Small intestine (tissue), 7 donors: ENCODE results near the gene AUTS2. TPM values are rescaled to one million over a fixed set of nuclear protein-coding genes. Genes with fewer than 3 reads are reported as not detected.

Experiments
- DNase-seq, 2 donors: peaks; one replicate each; pipeline versions ENCODE4 v3.0.0 to v3.0.0-alpha.2; 2013
- FAIRE-seq: peaks from 2 replicates; lab custom pipeline; 2012; peaks lifted over from hg19 to GRCh38; lab: Jason Lieb, UNC
- H3K27ac ChIP-seq, 3 donors: one replicate each; pipeline ENCODE4 v1.5.1; 2013; ENCODE audit warnings: low read length in 2 of 3, mild to moderate bottlenecking in 2 of 3, control low read depth in 1 of 3, inconsistent platforms in 1 of 3, low read depth in 1 of 3, moderate library complexity in 1 of 3
- H3K27me3 ChIP-seq, 3 donors: one replicate each; pipeline ENCODE4 v1.6.1; 2013; ENCODE audit warnings: low read length in 3 of 3, inconsistent platforms in 1 of 3; ENCODE audit not compliant: control insufficient read depth in 3 of 3, insufficient read depth in 3 of 3
- H3K36me3 ChIP-seq, 3 donors: one replicate each; pipeline ENCODE4 v1.6.1; 2013; ENCODE audit warnings: low read length in 3 of 3, inconsistent platforms in 1 of 3, low read depth in 1 of 3, mild to moderate bottlenecking in 1 of 3, moderate library complexity in 1 of 3; ENCODE audit not compliant: control insufficient read depth in 3 of 3, insufficient read depth in 2 of 3
- H3K4me1 ChIP-seq, 3 donors: one replicate each; pipeline ENCODE4 v1.6.1; 2013; ENCODE audit warnings: low read length in 2 of 3, inconsistent platforms in 1 of 3, low read depth in 1 of 3, mild to moderate bottlenecking in 1 of 3, moderate library complexity in 1 of 3; ENCODE audit not compliant: control insufficient read depth in 3 of 3, insufficient read depth in 2 of 3
- H3K4me3 ChIP-seq, 3 donors: one replicate each; pipeline ENCODE4 v1.5.1; 2013; ENCODE audit warnings: low read length in 3 of 3, control low read depth in 1 of 3, inconsistent platforms in 1 of 3, low read depth in 1 of 3, mild to moderate bottlenecking in 1 of 3, moderate library complexity in 1 of 3
- H3K9me3 ChIP-seq, 2 donors: one replicate each; pipeline ENCODE4 v1.6.1; 2013; ENCODE audit warnings: low read depth in 1 of 2, low read length in 1 of 2; ENCODE audit not compliant: control insufficient read depth in 2 of 2, insufficient read depth in 1 of 2
- WGBS, 3 donors: extraction: QIAGEN DNeasy Blood & Tissue Kit; methylation state at CpG; one replicate each; pipeline ENCODE4 v1.1.7; 2013; 5-methylcytosine and 5-hydroxymethylcytosine counted together
- polyA plus RNA-seq, 4 donors: library from polyadenylated mRNA; stranded (reverse) in 3 of 4; unstranded in 1 of 4; fragments of 200-250 nt in 3 of 4; fragments of 120-200 nt in 1 of 4; gene quantifications; one replicate each; pipeline versions ENCODE4 v1.2.1 to v1.2.3, GENCODE V29; 2013
- donor health status: healthy with polysubstance abuse.
- donor health status: control.
- donor health status: control.
- donor health status: Bipolar disorder and iron deficiency.
- donor health status: healthy.

Gene AUTS2
- polyA plus RNA-seq, 4 donors: 4.9 to 43.5 (median 13.6) TPM

DNA sequence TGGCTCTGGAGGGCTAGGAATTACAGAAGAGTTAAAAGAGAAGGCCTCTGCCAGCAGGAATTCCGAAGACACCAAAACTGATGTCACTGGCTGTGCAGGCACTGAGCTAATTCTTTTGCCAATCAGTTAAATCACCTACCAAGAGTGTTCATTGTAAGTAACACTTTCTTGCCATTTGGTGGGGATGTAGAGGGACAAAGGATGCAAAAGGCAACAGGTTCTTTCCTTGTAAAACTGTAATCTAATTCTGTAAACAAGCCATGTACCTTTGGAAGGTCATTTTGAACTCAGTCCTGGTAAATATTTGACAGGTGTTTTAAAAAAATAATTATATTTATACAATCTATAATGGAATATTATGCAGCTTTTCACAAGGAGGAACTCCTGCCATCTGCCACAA is 438.4 kb downstream of the AUTS2 start:
- no peak overlapping the region for H3K27ac ChIP-seq
- no peak for FAIRE-seq
- WGBS, 3 donors: 52 to 67% (median 58%) methylated on average over 1 of the region's 1 CpG
- H3K9me3 ChIP-seq: no peaks in the 10 kb centered on the region
- H3K27me3 ChIP-seq: no peaks in the 10 kb centered on the region
- DNase-seq: no peak
- H3K36me3 ChIP-seq: no peaks in the 10 kb centered on the region
- no peak overlapping the region for H3K4me3 ChIP-seq
- H3K4me1 ChIP-seq: peaks cover 0 to 3% (median 0%) of the 10 kb centered on the region in 3 donors

DNA sequence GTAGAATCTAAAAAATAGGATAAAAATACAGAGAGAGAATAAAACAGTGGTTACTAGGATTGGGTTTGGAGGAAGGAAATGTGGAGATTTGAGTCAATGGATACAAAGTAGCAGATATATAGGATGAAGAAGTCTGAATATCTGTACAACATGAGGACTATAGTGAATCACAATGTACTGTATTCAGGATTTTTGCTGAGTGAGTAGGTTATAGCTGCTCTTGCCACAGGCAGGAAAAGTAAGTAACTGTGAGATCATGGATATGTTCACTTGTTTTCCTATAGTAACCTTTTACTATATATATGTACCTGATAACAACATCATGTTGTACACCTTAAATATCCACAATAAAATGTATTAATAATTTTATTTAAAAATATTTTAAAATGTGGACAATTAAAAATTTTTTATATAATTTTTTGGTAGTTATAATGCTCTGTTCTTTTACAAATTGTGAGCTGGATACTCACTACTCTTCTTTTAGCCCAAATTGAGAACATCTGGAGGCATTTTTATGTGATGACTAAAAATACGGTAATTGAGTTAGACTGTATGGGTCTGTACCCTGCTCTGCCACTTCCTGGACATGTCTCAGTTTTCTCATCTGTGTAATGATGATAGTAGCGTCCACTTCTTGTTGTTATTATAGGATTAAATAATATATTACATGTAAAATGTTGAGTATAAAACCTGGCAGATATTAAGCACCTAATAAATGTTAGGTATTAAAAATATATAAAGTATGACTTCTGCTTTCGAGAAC is 439.1 kb downstream of the AUTS2 start:
- H3K4me1 ChIP-seq: peaks cover 0 to 3% (median 0%) of the 10 kb centered on the region in 3 donors
- no peak for FAIRE-seq
- DNase-seq: no peak
- WGBS, 3 donors: 84 to 92% (median 91%) methylated on average over 3 of the region's 3 CpGs
- H3K27ac ChIP-seq: no peak overlapping the region
- no peaks in the 10 kb centered on the region for H3K27me3 ChIP-seq
- no peaks in the 10 kb centered on the region for H3K9me3 ChIP-seq
- H3K4me3 ChIP-seq: no peak overlapping the region
- H3K36me3 ChIP-seq: no peaks in the 10 kb centered on the region

DNA sequence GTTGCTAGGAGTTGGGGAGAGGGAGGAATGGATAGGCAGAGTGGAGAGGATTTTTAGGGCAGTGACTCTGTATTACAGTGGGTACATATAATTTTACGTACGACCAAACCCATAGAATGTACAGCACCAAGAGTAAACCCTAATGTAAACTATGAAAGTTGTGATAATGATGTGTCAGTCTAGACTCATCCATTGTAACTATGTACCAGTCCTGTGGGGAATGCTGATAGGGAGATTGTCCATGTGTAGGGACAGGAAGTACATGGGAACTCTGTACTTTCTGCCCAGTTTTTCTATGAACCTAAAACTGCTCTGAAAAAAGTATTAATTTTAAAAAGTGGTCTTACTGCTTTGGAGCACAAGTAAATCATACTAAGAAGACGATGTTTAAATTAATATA is 441.8 kb downstream of the AUTS2 start:
- H3K27me3 ChIP-seq: no peaks in the 10 kb centered on the region
- no peaks in the 10 kb centered on the region for H3K9me3 ChIP-seq
- no peak overlapping the region for H3K27ac ChIP-seq
- H3K36me3 ChIP-seq: no peaks in the 10 kb centered on the region
- FAIRE-seq (no peak), DNase-seq (no peak)
- 91 to 93% (median 91%) methylated on average over 3 of the region's 3 CpGs for WGBS, 3 donors
- H3K4me3 ChIP-seq: no peak overlapping the region
- H3K4me1 ChIP-seq: peaks cover 0 to 21% (median 4%) of the 10 kb centered on the region in 3 donors

DNA sequence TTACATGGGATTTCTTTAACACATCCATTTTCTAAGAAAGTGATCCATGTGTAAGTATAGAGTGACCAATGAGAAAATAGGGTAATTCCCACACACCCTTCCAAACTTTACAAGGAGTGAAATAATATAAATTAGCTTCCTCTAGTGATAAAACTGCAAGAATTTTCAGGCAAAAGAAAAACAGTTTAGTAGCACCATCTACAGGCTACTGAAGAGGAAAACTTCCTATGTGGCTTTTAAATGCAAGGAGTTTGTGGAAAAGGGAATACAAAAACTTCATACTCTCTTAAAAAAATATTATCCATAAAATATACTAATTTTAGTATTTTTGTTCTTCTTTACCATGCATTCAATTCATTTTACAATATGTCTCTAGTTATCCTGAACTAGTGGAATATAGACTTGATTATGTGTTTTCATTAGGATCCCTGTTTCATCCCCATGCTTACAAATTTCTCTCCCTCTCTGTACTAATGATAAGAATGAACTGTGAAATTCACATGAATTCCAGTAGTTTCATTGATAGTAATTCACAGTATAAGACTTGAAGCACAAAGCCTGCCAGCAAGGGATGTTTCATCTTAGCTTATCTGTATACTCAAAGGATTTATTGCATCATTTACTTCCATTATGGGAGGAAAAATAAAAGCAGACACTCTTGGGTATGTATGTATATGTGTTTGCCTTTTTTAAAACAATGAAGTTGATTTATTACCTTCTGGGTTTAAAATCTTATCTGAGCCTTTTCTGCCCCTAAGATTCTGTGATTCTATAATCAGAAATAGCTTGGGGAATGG is 442.9 kb downstream of the AUTS2 start:
- H3K4me3 ChIP-seq: no peak overlapping the region
- no peaks in the 10 kb centered on the region for H3K36me3 ChIP-seq
- DNase-seq (peak; percentile 22 to 36), FAIRE-seq (peak; percentile 59)
- H3K27ac ChIP-seq: no peak overlapping the region
- no peaks in the 10 kb centered on the region for H3K27me3 ChIP-seq
- H3K9me3 ChIP-seq: no peaks in the 10 kb centered on the region
- peaks cover 0 to 21% (median 4%) of the 10 kb centered on the region in 3 donors for H3K4me1 ChIP-seq

DNA sequence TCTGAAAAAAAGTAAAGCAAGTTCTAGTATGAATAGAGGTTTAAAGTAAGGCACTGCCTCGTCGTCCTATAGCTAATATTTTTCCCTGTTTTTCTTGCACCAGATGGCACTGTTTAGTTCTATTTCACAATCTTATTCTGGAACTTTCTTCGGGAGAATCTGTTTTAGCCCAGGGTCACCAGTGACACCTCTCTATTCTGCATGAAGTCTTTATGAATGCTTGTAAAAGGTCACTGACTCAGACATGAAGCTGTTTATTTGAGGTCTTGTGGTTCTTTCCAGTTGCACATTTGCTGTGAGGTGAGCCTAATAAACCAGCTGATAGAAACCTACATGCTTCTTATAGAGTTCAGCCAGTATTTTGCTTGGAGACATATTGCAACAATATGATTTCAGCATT is 444.3 kb downstream of the AUTS2 start:
- no peak overlapping the region for H3K4me3 ChIP-seq
- H3K27me3 ChIP-seq: no peaks in the 10 kb centered on the region
- WGBS, 3 donors: 12 to 35% (median 28%) methylated on average over 3 of the region's 3 CpGs
- H3K4me1 ChIP-seq: peaks cover 0 to 26% (median 4%) of the 10 kb centered on the region in 3 donors
- H3K27ac ChIP-seq: peak overlapping the region in 1 of 3 donors; percentile 26
- peak; percentile 29 to 70 for DNase-seq
- FAIRE-seq: no peak
- H3K36me3 ChIP-seq: no peaks in the 10 kb centered on the region
- H3K9me3 ChIP-seq: no peaks in the 10 kb centered on the region

DNA sequence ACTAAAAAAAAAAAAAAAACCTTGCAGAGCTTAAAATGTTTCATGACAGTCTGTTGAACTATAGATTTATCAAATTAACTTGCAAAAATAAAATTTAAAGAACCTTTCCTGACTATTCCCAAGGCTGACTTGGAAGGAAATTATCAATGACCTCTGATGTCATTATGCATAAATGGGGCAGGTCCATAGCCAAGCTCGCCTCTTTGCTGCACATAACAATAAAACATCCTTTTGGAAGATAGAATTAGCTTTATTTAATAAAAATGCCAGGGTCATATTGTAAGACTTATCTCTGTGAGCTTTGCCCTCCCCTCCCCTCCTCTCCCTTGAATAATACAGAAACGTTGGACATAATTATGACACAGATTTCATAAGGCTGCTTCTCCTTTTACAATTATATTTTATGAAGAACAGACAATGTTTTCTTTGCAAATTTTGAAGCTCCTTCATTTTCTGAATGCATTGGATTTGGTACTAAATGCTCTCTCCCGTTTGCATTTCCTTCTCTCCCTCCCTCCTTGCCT is 444.8 kb downstream of the AUTS2 start:
- peak in 1 of 2 donors; percentile 41 for DNase-seq
- Histone ChIP-seq H3K27ac (peak overlapping the region in 1 of 3 donors; percentile 26), H3K27me3 (no peaks in the 10 kb centered on the region), H3K4me3 (no peak overlapping the region), H3K9me3 (no peaks in the 10 kb centered on the region), H3K4me1 (peaks cover 0 to 31% (median 4%) of the 10 kb centered on the region in 3 donors), H3K36me3 (no peaks in the 10 kb centered on the region)
- FAIRE-seq: no peak
- WGBS, 3 donors: 18 to 40% (median 25%) methylated on average over 3 of the region's 3 CpGs

DNA sequence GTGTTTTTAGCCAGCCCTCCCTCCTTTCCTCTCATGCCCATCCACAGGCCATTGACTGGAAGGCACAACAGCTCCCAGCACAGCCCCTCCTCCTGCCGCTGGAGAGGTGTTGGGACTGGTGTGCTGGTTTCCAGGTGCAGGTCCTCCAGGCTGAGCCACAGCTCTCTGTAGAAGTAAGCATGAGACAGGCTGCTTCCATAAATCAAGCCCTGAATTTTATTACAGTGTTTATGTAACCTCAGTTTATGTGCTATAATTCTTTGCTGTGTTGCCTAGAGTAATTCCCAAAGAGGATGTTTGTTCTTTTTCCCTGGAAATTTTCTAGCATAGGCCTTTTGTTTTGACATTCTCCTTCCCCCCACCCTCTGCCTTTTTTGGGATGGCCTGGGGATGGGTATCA is 445.8 kb downstream of the AUTS2 start:
- no peak for FAIRE-seq
- H3K9me3 ChIP-seq: no peaks in the 10 kb centered on the region
- no peaks in the 10 kb centered on the region for H3K36me3 ChIP-seq
- H3K4me3 ChIP-seq: no peak overlapping the region
- peaks cover 0 to 33% (median 4%) of the 10 kb centered on the region in 3 donors for H3K4me1 ChIP-seq
- DNase-seq: peak; percentile 8 to 51
- H3K27me3 ChIP-seq: no peaks in the 10 kb centered on the region
- 36 to 83% (median 77%) methylated on average over 1 of the region's 1 CpG for WGBS, 3 donors
- peak overlapping the region in 1 of 3 donors; percentile 64 for H3K27ac ChIP-seq

DNA sequence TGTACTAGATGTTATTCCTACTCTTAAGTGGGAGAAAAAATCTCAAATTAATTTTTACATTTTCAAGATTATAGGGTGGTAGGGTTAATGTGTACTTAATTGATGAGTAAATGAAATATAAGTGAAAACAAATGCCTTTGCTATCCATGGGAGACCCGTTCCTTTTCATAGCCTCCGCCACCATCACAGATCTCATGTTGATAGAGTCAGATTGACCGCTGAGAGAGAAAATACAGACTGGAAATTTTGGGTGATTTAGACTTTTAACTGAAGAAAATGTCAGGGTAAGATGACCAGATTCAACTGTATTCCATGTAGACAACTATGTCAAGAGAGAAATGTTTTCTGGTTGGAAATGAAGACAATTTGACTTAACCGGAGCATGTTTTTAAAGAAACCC is 446.2 kb downstream of the AUTS2 start:
- FAIRE-seq: no peak
- Histone ChIP-seq H3K4me1 (peaks cover 0 to 33% (median 4%) of the 10 kb centered on the region in 3 donors), H3K36me3 (no peaks in the 10 kb centered on the region), H3K27ac (peak overlapping the region in 1 of 3 donors; percentile 64), H3K27me3 (no peaks in the 10 kb centered on the region), H3K9me3 (no peaks in the 10 kb centered on the region), H3K4me3 (no peak overlapping the region)
- WGBS, 3 donors: 85 to 90% (median 90%) methylated on average over 4 of the region's 4 CpGs
- no peak for DNase-seq
